Measurements from ENCODE around the gene ESPN.
"Not testable (repeated sequence)": the region's sequence is repeated elsewhere in the genome, so short reads cannot be mapped to it uniquely, and the experiment has no call there.

ESPN gene

DNA sequence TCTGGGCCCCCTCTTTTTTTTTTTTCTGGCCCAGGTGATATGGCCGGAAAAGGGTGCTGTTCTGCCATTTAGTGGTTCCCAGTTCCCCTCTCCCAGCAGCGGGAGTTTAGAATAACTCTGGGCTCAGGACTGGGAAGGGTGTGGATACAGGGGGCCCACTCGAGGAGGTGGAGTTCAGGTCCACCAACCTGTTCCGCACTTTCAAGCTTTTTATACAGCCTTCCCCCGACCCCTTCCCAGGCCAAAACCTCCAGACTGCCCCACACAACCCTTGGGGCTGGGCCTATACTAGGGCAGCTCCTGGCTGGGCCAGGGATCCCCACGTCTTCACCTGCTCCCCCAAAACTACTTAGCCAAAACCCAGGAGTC, 66.5 kb downstream of the ESPN start:
- Mint-ChIP-seq H3K4me3 (peak overlapping the region; percentile 84 to 88), H3K4me1 (peaks cover 19 to 28% of the 10 kb centered on the region in 2 donors), H3K9me3 (no peaks in the 10 kb centered on the region), H3K27me3 (peaks cover 28 to 43% of the 10 kb centered on the region in 2 donors), H3K36me3 (no peaks in the 10 kb centered on the region), H3K27ac (no peak overlapping the region)
- no peak for ATAC-seq (replicated peaks)
- no peak for DNase-seq

- Mint-ChIP-seq H3K9me3 (no peaks in the 10 kb centered on the region), H3K4me1 (peaks cover 15 to 28% of the 10 kb centered on the region in 2 donors), H3K4me3 (peak within 1 kb of the TSS; percentile 84 to 88), H3K36me3 (no peaks in the 10 kb centered on the region), H3K27me3 (peaks cover 23 to 43% of the 10 kb centered on the region in 2 donors), H3K27ac (peak within 1 kb of the TSS; percentile 31)
- no peak for ATAC-seq (replicated peaks)
- DNase-seq = no peak
Measured at GRCh38 chr1:6491480-6491962, 66.9 kb downstream of the ESPN start, which contains the start of gene PLEKHG5. TSS of gene PLEKHG5 (minus strand) at chr1:6491667. CDS start at chr1:6477571, 14,096 bp downstream.

DNA sequence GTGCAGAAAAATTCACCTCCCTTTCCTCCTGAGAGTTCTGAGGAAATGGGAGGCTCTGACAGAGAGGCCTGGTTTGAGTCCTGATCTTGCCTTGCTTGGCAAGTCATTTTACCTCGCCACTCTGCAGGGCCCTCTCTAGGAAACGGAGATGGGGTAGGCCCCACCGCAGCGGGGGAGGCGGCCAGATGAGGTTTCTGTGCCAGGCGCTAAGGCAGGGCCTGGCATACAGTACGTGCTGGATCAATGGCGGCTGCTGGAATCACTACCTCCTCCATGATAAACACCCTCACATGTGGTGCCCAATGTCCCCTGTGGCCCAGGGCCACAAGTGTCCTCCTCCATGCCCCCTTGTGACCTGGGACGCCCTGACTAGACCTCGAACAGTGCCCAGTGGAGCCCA, 67.4 kb downstream of the ESPN start:
- Mint-ChIP-seq H3K4me3 (peak overlapping the region; percentile 84 to 88), H3K36me3 (no peaks in the 10 kb centered on the region), H3K27me3 (peaks cover 21 to 44% of the 10 kb centered on the region in 2 donors), H3K9me3 (no peaks in the 10 kb centered on the region), H3K27ac (no peak overlapping the region), H3K4me1 (peaks cover 13 to 29% of the 10 kb centered on the region in 2 donors)
- DNase-seq (no peak), ATAC-seq (replicated peaks) (no peak)

- H3K36me3 Mint-ChIP-seq; H3K27ac Mint-ChIP-seq; H3K4me3 Mint-ChIP-seq; DNase-seq; ATAC-seq (replicated peaks); H3K9me3 Mint-ChIP-seq: not testable (repeated sequence)
- H3K4me1 Mint-ChIP-seq = peaks cover 13 to 39% of the 10 kb centered on the region in 2 donors
- H3K27me3 Mint-ChIP-seq = peaks cover 27 to 44% of the 10 kb centered on the region in 2 donors
Measured at GRCh38 chr1:6493834-6494223, 69.3 kb downstream of the ESPN start.

- Mint-ChIP-seq H3K4me1 (peaks cover 13 to 39% of the 10 kb centered on the region in 2 donors), H3K27me3 (peaks cover 34 to 52% of the 10 kb centered on the region in 2 donors), H3K9me3 (no peaks in the 10 kb centered on the region), H3K36me3 (no peaks in the 10 kb centered on the region), H3K4me3 (no peak overlapping the region), H3K27ac (no peak overlapping the region)
- ATAC-seq (replicated peaks) = no peak
- no peak for DNase-seq
Measured at GRCh38 chr1:6494627-6495026, 70.1 kb downstream of the ESPN start.

DNA sequence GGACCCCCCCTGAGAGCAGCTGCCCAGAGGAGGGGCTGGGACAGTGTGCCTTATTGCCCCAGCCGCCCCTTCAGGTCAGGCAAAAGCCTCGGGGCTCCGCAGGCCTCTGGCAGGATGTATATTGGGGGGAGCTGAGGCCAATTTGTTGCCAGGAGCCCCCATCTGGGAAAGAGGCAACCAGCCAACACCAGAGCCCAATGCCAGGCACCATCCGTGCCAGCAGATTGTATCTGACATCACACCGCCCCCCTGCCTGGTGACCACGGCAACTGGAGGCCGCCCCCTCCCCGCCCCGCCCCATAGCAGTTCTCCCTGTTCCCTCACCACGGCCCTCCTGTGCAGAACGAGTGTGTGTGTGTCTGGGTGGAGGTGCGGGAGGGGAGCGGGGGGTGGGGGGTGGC, 70.5 kb downstream of the ESPN start:
- Mint-ChIP-seq H3K4me1 (peaks cover 13 to 36% of the 10 kb centered on the region in 2 donors), H3K36me3 (no peaks in the 10 kb centered on the region), H3K27ac (no peak overlapping the region)

DNA sequence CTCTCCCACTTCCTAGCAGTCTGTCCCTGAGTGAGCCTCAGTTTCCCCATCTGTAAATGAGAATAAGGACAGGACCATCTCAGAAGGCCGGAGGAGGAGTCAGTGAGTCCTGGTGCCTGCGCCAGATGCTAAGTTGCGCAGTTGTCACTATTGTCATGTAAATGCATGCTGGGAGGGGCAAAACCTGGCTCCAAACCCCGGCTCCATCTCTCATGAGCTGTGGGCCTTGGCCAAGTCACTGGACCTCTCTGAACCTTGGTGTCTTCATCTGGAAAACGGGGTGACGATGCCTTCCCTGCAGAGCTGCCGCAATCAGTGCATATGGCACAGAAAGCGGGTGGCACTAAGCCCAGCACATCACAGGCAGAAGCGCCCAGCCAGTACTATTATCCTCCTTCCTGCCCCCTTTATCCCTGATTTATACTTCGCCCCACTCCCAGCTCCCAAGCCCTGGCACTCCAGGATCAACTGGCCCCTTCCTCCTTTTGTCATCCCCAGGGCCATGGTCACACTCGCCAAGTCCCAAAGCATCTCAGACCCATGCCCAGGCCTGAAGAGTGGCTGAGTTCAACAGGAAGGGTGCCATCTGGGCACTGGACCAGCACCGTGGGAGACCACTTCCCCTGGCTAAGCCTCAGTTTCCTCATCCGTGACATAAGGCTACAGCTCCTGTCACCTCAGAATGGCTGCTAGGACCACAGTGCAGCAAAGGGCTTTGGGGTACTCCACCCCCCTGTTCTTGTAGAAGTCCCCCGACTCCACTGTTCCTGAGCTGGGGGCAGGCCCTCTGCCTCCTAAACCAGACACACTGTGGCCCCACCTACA, 71.2 kb downstream of the ESPN start:
- no peak overlapping the region for H3K27ac Mint-ChIP-seq
- peaks cover 10 to 32% of the 10 kb centered on the region in 2 donors for H3K4me1 Mint-ChIP-seq
- peaks cover 44 to 64% of the 10 kb centered on the region in 2 donors for H3K27me3 Mint-ChIP-seq
- H3K36me3 Mint-ChIP-seq = no peaks in the 10 kb centered on the region
- peak in 1 of 2 donors; percentile 9 for ATAC-seq (replicated peaks)
- no peaks in the 10 kb centered on the region for H3K9me3 Mint-ChIP-seq
- DNase-seq = no peak
- H3K4me3 Mint-ChIP-seq = no peak overlapping the region

More for the DNA sequence above, 70.5 kb downstream of the ESPN start:
- peaks cover 37 to 56% of the 10 kb centered on the region in 2 donors for H3K27me3 Mint-ChIP-seq
- H3K9me3 Mint-ChIP-seq = no peaks in the 10 kb centered on the region
- ATAC-seq (replicated peaks) (no peak), DNase-seq (no peak)
- H3K4me3 Mint-ChIP-seq = no peak overlapping the region

- Mint-ChIP-seq H3K4me1 (peaks cover 9 to 27% of the 10 kb centered on the region in 2 donors), H3K9me3 (no peaks in the 10 kb centered on the region), H3K36me3 (peaks cover 0 to 1% of the 10 kb centered on the region in 2 donors)
Measured at GRCh38 chr1:6496365-6496721, 71.8 kb downstream of the ESPN start.

GRCh38 chr1:6496890-6497214, 72.3 kb downstream of the ESPN start:
- H3K9me3 Mint-ChIP-seq = no peaks in the 10 kb centered on the region
- H3K27ac Mint-ChIP-seq = no peak overlapping the region
- ATAC-seq (replicated peaks) (no peak), DNase-seq (no peak)
- peaks cover 0 to 1% of the 10 kb centered on the region in 2 donors for H3K36me3 Mint-ChIP-seq
- peaks cover 48 to 68% of the 10 kb centered on the region in 2 donors for H3K27me3 Mint-ChIP-seq
- peaks cover 3 to 22% of the 10 kb centered on the region in 2 donors for H3K4me1 Mint-ChIP-seq
- H3K4me3 Mint-ChIP-seq = peak overlapping the region; percentile 61 to 63

More at GRCh38 chr1:6496365-6496721, 71.8 kb downstream of the ESPN start:
- peaks cover 48 to 69% of the 10 kb centered on the region in 2 donors for H3K27me3 Mint-ChIP-seq
- H3K4me3 Mint-ChIP-seq = peak overlapping the region in 1 of 2 donors; percentile 61
- H3K27ac Mint-ChIP-seq = no peak overlapping the region
- no peak for DNase-seq
- ATAC-seq (replicated peaks) = no peak

GRCh38 chr1:6497215-6497866, 72.8 kb downstream of the ESPN start:
- H3K4me1 Mint-ChIP-seq = peaks cover 3 to 21% of the 10 kb centered on the region in 2 donors
- H3K27ac Mint-ChIP-seq = no peak overlapping the region
- ATAC-seq (replicated peaks) (peak; percentile 57 to 60), DNase-seq (no peak)
- H3K9me3 Mint-ChIP-seq = no peaks in the 10 kb centered on the region
- H3K4me3 Mint-ChIP-seq = peak overlapping the region; percentile 63 to 71
- H3K27me3 Mint-ChIP-seq = peaks cover 50 to 67% of the 10 kb centered on the region in 2 donors
- H3K36me3 Mint-ChIP-seq = peaks cover 0 to 1% of the 10 kb centered on the region in 2 donors

GRCh38 chr1:6497867-6498575, 73.4 kb downstream of the ESPN start:
- H3K9me3 Mint-ChIP-seq = no peaks in the 10 kb centered on the region
- peaks cover 3 to 21% of the 10 kb centered on the region in 2 donors for H3K4me1 Mint-ChIP-seq
- H3K36me3 Mint-ChIP-seq = peaks cover 0 to 1% of the 10 kb centered on the region in 2 donors
- peaks cover 50 to 67% of the 10 kb centered on the region in 2 donors for H3K27me3 Mint-ChIP-seq
- DNase-seq (no peak), ATAC-seq (replicated peaks) (no peak)
- H3K4me3 Mint-ChIP-seq = peak overlapping the region; percentile 36 to 71
- peak overlapping the region; percentile 69 for H3K27ac Mint-ChIP-seq

- Mint-ChIP-seq H3K27ac (no peak overlapping the region), H3K9me3 (no peaks in the 10 kb centered on the region), H3K4me3 (no peak overlapping the region), H3K4me1 (peaks cover 3 to 21% of the 10 kb centered on the region in 2 donors), H3K36me3 (peaks cover 0 to 1% of the 10 kb centered on the region in 2 donors), H3K27me3 (peaks cover 50 to 67% of the 10 kb centered on the region in 2 donors)
- DNase-seq (no peak), ATAC-seq (replicated peaks) (no peak)
Measured at GRCh38 chr1:6498576-6499111, 74.1 kb downstream of the ESPN start.

- Mint-ChIP-seq H3K9me3 (no peaks in the 10 kb centered on the region), H3K36me3 (peaks cover 0 to 1% of the 10 kb centered on the region in 2 donors), H3K27ac (no peak overlapping the region), H3K4me1 (peaks cover 3 to 21% of the 10 kb centered on the region in 2 donors), H3K27me3 (peaks cover 50 to 66% of the 10 kb centered on the region in 2 donors), H3K4me3 (no peak overlapping the region)
- no peak for ATAC-seq (replicated peaks)
- no peak for DNase-seq
Measured at GRCh38 chr1:6499296-6499695, 74.7 kb downstream of the ESPN start.

Measured in stimulated activated naive B cell treated with anti-CD40 and anti-IgM and Interleukin-4, amounts not matched to agents 10 μg/mL and 1 μg/mL and 100 μg/mL, for 72 hours (primary cell).